ENCODE results near the gene FBN2. TPM values are rescaled to one million over a fixed set of nuclear protein-coding genes. Genes with fewer than 3 reads are reported as not detected.

Gene FBN2
- total and polyA plus RNA-seq, 9 of the 15 experiments (the other 6 are each of a cell fraction or from before 2014, with no cell fraction given): 0.01 to 0.09 TPM; not detected in 7

DNA sequence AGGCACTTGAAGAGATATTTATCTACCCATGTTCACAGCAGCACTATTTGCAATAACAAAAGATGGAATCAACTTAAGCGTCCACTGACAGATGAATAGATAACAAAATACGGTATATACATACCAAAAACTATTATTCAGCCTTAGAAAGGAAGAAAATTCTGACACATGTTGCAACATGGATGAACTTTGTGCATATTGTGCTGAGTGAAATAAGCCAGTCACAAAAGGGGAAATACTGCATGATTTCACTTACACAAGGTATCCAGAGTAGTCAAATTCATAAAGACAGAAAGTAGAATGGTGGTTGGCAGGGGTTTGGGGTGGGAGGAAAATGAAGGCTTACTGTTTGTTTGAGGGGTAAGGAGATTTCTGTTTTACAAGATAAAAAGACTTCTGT, 66.0 kb downstream of the FBN2 start:
- TF ChIP-seq NFIX (CRISPR knock-in tag; IDR thresholded peaks at IDR 0.05; ENCODE audit: low read depth) (no peak), CTBP1 (IDR thresholded peaks at IDR 0.05; ENCODE audit: borderline replicate concordance) (no peak), XRCC5 (IDR thresholded peaks at IDR 0.05; ENCODE audit: low read depth, low read length) (no peak), ESRRA (IDR thresholded peaks at IDR 0.05; ENCODE audit: borderline replicate concordance, low read depth) (no peak), CEBPB (tag; IDR thresholded peaks at IDR 0.05) (no peak), SFPQ (IDR thresholded peaks at IDR 0.05; ENCODE audit: low read depth, low read length) (no peak), SUPT5H (IDR thresholded peaks at IDR 0.05) (no peak)
- TF ChIP-seq, protein P1, sequence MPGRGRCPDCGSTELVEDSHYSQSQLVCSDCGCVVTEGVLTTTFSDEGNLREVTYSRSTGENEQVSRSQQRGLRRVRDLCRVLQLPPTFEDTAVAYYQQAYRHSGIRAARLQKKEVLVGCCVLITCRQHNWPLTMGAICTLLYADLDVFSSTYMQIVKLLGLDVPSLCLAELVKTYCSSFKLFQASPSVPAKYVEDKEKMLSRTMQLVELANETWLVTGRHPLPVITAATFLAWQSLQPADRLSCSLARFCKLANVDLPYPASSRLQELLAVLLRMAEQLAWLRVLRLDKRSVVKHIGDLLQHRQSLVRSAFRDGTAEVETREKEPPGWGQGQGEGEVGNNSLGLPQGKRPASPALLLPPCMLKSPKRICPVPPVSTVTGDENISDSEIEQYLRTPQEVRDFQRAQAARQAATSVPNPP (IDR thresholded peaks at IDR 0.05; ENCODE audit: borderline replicate concordance, insufficient read depth, insufficient read length): no peak
- TF ChIP-seq, protein P2, sequence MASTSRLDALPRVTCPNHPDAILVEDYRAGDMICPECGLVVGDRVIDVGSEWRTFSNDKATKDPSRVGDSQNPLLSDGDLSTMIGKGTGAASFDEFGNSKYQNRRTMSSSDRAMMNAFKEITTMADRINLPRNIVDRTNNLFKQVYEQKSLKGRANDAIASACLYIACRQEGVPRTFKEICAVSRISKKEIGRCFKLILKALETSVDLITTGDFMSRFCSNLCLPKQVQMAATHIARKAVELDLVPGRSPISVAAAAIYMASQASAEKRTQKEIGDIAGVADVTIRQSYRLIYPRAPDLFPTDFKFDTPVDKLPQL (IDR thresholded peaks at IDR 0.05; ENCODE audit: extremely low read depth, insufficient read length): no peak
- TF ChIP-seq, protein P3, sequence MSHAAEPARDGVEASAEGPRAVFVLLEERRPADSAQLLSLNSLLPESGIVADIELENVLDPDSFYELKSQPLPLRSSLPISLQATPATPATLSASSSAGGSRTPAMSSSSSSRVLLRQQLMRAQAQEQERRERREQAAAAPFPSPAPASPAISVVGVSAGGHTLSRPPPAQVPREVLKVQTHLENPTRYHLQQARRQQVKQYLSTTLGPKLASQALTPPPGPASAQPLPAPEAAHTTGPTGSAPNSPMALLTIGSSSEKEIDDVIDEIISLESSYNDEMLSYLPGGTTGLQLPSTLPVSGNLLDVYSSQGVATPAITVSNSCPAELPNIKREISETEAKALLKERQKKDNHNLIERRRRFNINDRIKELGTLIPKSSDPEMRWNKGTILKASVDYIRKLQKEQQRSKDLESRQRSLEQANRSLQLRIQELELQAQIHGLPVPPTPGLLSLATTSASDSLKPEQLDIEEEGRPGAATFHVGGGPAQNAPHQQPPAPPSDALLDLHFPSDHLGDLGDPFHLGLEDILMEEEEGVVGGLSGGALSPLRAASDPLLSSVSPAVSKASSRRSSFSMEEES (CRISPR knock-in tag; IDR thresholded peaks at IDR 0.05): no peak
- Histone ChIP-seq H2AFZ (ENCODE audit: low read depth, low read length) (no peak overlapping the region), H3K4me2 (ENCODE audit: insufficient read depth, low read length) (no peak overlapping the region), H3K9ac (ENCODE audit: insufficient read depth in 1 of 2, low read depth in 2 of 2, low read length in 2 of 2) (no peak overlapping the region), H4K20me1 (replicated peaks; ENCODE audit: control insufficient read depth, insufficient read depth, low read length) (no peaks in the 10 kb centered on the region), H3K27me3 (ENCODE audit: control insufficient read depth in 2 of 2, insufficient read depth in 2 of 2, low read length in 2 of 2) (no peaks in the 10 kb centered on the region), H3K9me3 (replicated peaks; ENCODE audit: control insufficient read depth, insufficient read depth, low read depth, low read length) (0 out of 2 replicates have a peak, but pooled peaks cover under 1% of the 10 kb centered on the region), H3K4me1 (replicated peaks in 1 of 2; ENCODE audit: control insufficient read depth in 2 of 2, insufficient read depth in 2 of 2, low read length in 2 of 2) (no peaks in the 10 kb centered on the region), H3K36me3 (ENCODE audit: control insufficient read depth, insufficient read depth, low read length) (no peaks in the 10 kb centered on the region), H3K27ac (ENCODE audit: extremely low read depth, low read depth, low read length) (no peak overlapping the region), H3K9me1 (ENCODE audit: control insufficient read depth, insufficient read depth, low read length) (no peaks in the 10 kb centered on the region), H3K79me2 (ENCODE audit: control insufficient read depth, insufficient read depth, low read length) (no peaks in the 10 kb centered on the region), H3K4me3 (no peak overlapping the region)
- intact Hi-C loops (cut with micrococcal nuclease): no loop called here
- POLR2A ChIA-PET: no interaction called here
- CTCF ChIA-PET (ENCODE audit: low intra/inter-chr PET ratio): no interaction called here
- BruUV-seq (replicated peaks): no TSS peak
- FAIRE-seq (no peak), DNase-seq (ENCODE audit: extremely low read depth in 1 of 4, low spot score in 3 of 4) (no peak), ATAC-seq (no peak)
- 0% methylated on average over 2 of the region's 2 CpGs for WGBS (ENCODE audit: insufficient coverage, low coverage, missing lambda C conversion rate)
- in situ Hi-C loops (cut with MboI): no loop called here
